ENCODE measurements around the gene GPC6. TPM values are rescaled to one million over a fixed set of nuclear protein-coding genes. Genes with fewer than 3 reads are reported as not detected.

Gene GPC6
- total RNA-seq, 1 donor from 2014 or later, result 13.8 TPM

DNA sequence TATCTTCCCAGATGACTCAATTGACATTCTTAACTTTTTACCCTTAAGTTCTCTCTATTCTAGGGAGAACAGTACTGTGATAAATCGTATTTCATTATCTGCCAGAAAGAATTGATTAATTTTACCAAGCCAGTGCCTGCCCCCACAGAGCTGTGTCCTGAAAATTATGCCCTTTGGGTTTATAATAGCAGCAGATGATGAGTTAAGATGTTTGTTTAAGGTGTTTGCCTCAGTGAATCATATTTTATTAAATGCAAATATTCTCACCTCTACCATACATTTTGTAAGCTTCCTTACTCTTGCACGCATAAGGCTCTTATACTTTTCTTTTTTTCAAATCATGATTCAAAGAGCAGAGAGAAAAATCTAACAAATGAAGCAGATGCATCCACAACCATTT is 934.3 kb downstream of the GPC6 start:
- H3K4me3 ChIP-seq, result no peak overlapping the region
- H3K36me3 ChIP-seq, result no peaks in the 10 kb centered on the region
- intact Hi-C loops (cut with DNase I), result no loop called here
- DNase-seq (ENCODE audit: extremely low spot score in 2 of 2), result no peak
- H3K4me1 ChIP-seq, result no peaks in the 10 kb centered on the region
- TF ChIP-seq POLR2AphosphoS5 (IDR thresholded peaks at IDR 0.05; ENCODE audit: insufficient read depth in 1 of 2, low read depth in 1 of 2), result no peak
- TF ChIP-seq POLR2A (IDR thresholded peaks at IDR 0.05), result no peak
- no peak for TF ChIP-seq CTCF (IDR thresholded peaks at IDR 0.05)
- no peaks in the 10 kb centered on the region for H3K27me3 ChIP-seq
- no peaks in the 10 kb centered on the region for H3K9me3 ChIP-seq
- no peak overlapping the region for H3K27ac ChIP-seq

DNA sequence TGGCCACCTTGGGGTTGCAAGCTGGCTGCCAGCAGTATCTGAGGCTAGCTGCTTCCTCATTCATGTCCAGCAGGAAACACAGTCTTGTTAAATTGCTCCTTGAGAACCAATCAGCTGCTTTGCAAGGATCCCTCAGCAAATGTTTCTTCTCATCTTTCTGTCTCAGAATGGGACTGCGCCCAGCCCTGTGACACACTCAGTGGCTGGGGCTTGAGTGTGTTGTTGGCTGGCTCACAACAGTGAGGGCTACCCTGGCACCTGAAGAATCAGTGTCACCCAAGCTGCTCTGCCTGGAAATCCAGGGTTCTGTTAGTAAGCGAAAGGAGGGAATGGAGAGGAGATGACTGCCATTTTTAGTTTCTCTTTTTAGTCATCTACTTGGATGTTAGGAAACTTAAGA is 935.7 kb downstream of the GPC6 start:
- Histone ChIP-seq H3K27ac (no peak overlapping the region), H3K27me3 (no peaks in the 10 kb centered on the region), H3K36me3 (no peaks in the 10 kb centered on the region), H3K4me3 (no peak overlapping the region), H3K4me1 (no peaks in the 10 kb centered on the region), H3K9me3 (no peaks in the 10 kb centered on the region)
- no peak for TF ChIP-seq POLR2A (IDR thresholded peaks at IDR 0.05)
- TF ChIP-seq POLR2AphosphoS5 (IDR thresholded peaks at IDR 0.05; ENCODE audit: insufficient read depth in 1 of 2, low read depth in 1 of 2), result no peak
- TF ChIP-seq CTCF (IDR thresholded peaks at IDR 0.05), result no peak
- intact Hi-C loops (cut with DNase I), result no loop called here
- no peak for DNase-seq (ENCODE audit: extremely low spot score in 2 of 2)

DNA sequence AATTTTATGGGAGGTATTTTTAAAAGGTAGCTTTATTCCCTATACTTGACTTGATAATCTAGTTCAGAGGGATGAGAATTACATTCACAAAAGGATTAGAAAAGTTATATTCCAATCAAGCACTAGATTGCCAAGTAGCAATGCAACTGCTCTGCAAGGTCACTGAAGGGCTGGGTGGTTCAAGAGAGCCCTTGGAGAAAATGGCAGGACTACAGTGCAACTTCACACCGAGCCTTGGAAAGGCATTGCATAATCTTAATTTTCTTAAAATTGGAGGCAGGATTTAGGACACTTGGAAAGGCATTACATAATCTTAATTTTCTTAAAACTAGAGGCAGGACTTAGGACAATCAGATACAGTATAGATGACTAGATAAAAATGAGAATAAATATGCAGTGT is 936.9 kb downstream of the GPC6 start:
- Histone ChIP-seq H3K9me3 (no peaks in the 10 kb centered on the region), H3K27ac (no peak overlapping the region), H3K36me3 (no peaks in the 10 kb centered on the region), H3K27me3 (no peaks in the 10 kb centered on the region), H3K4me1 (no peaks in the 10 kb centered on the region), H3K4me3 (no peak overlapping the region)
- TF ChIP-seq CTCF (IDR thresholded peaks at IDR 0.05) (no peak), POLR2A (IDR thresholded peaks at IDR 0.05) (no peak), POLR2AphosphoS5 (IDR thresholded peaks at IDR 0.05; ENCODE audit: insufficient read depth in 1 of 2, low read depth in 1 of 2) (no peak)
- intact Hi-C loops (cut with DNase I), result no loop called here
- DNase-seq (ENCODE audit: extremely low spot score in 2 of 2), result no peak

- H3K9me3 ChIP-seq, result no peaks in the 10 kb centered on the region
- intact Hi-C loops (cut with DNase I), result no loop called here
- TF ChIP-seq CTCF (IDR thresholded peaks at IDR 0.05) (no peak), POLR2AphosphoS5 (IDR thresholded peaks at IDR 0.05; ENCODE audit: insufficient read depth in 1 of 2, low read depth in 1 of 2) (no peak)
- H3K36me3 ChIP-seq, result no peaks in the 10 kb centered on the region
- DNase-seq (ENCODE audit: extremely low spot score in 2 of 2), result no peak
- H3K27me3 ChIP-seq, result no peaks in the 10 kb centered on the region
- H3K27ac ChIP-seq, result no peak overlapping the region
- no peak overlapping the region for H3K4me3 ChIP-seq
- no peaks in the 10 kb centered on the region for H3K4me1 ChIP-seq
Measured at GRCh38 chr13:94168783-94169453, 942.3 kb downstream of the GPC6 start.

- no peak for TF ChIP-seq POLR2A (IDR thresholded peaks at IDR 0.05)
- no peak for TF ChIP-seq POLR2AphosphoS5 (IDR thresholded peaks at IDR 0.05; ENCODE audit: insufficient read depth in 1 of 2, low read depth in 1 of 2)
- TF ChIP-seq CTCF (IDR thresholded peaks at IDR 0.05), result no peak
- no peak for DNase-seq (ENCODE audit: extremely low spot score in 2 of 2)
- no peaks in the 10 kb centered on the region for H3K9me3 ChIP-seq
- no peaks in the 10 kb centered on the region for H3K4me1 ChIP-seq
- H3K27ac ChIP-seq, result no peak overlapping the region
- H3K36me3 ChIP-seq, result no peaks in the 10 kb centered on the region
- intact Hi-C loops (cut with DNase I), result no loop called here
- no peak overlapping the region for H3K4me3 ChIP-seq
- no peaks in the 10 kb centered on the region for H3K27me3 ChIP-seq
Measured at GRCh38 chr13:94169454-94170144, 943.0 kb downstream of the GPC6 start.

Measured in vagina (tissue), 2 donors.